Coronary artery (tissue), 2 donors: ENCODE data around the gene MYCN.

Experiments used
- DNase-seq: peaks from one replicate; pipeline ENCODE4 v3.0.0-alpha.2; 2017; ENCODE audit warnings: low spot score
- H3K27ac ChIP-seq, 2 donors: fragments of 200-600 bp; sonication (generic); one replicate each; pipeline ENCODE4 v1.5.1; 2016 to 2019
- H3K4me3 ChIP-seq: fragments of 200-600 bp; sonication (generic); 2 replicates; pipeline ENCODE4 v1.5.1; 2016; ENCODE audit warnings: mild to moderate bottlenecking, moderate library complexity
- TF ChIP-seq, protein P1 (sequence below): fragments of 200-600 bp; sonication (generic); IDR thresholded peaks from one replicate; pipeline ENCODE4 v1.5.1; 2019; ENCODE audit warnings: antibody characterized with exemption

Gene MYCN

DNA sequence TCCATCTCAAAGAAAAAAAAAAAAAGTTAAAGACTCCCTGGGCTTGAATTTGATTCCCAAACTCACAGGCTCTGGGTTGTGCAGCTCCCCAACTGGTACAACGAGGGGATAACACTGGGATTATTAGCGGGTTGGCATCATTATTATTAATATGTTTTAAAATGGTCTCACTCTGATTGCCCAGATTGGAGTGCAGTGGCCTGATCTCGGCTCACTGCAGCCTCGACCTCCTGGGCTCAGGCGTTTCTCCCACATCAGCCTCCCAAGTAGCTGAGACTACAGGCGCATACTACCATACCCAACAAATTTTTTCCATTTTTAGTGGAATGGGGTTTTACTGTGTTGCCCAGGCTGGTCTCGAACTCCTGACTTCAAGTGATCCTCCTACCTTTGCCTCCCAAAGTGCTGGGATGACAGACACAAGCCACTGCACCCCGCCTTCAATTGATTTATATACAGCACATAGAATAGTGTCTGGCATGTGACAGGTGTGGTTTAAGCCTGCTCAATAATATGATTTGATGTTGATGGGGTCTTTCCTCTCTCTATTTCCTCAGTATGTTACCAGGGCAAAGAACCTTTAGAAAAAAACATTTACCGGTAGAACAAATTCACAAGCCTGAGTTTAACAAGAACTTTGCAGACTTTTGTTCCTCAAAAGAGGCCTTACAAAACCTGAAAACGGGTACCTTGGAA lies 12.2 kb downstream of the MYCN start:
- no peak overlapping the region for H3K4me3 ChIP-seq
- TF ChIP-seq, protein P1, sequence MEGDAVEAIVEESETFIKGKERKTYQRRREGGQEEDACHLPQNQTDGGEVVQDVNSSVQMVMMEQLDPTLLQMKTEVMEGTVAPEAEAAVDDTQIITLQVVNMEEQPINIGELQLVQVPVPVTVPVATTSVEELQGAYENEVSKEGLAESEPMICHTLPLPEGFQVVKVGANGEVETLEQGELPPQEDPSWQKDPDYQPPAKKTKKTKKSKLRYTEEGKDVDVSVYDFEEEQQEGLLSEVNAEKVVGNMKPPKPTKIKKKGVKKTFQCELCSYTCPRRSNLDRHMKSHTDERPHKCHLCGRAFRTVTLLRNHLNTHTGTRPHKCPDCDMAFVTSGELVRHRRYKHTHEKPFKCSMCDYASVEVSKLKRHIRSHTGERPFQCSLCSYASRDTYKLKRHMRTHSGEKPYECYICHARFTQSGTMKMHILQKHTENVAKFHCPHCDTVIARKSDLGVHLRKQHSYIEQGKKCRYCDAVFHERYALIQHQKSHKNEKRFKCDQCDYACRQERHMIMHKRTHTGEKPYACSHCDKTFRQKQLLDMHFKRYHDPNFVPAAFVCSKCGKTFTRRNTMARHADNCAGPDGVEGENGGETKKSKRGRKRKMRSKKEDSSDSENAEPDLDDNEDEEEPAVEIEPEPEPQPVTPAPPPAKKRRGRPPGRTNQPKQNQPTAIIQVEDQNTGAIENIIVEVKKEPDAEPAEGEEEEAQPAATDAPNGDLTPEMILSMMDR, result no peak
- DNase-seq, result no peak
- no peak overlapping the region for H3K27ac ChIP-seq

DNA sequence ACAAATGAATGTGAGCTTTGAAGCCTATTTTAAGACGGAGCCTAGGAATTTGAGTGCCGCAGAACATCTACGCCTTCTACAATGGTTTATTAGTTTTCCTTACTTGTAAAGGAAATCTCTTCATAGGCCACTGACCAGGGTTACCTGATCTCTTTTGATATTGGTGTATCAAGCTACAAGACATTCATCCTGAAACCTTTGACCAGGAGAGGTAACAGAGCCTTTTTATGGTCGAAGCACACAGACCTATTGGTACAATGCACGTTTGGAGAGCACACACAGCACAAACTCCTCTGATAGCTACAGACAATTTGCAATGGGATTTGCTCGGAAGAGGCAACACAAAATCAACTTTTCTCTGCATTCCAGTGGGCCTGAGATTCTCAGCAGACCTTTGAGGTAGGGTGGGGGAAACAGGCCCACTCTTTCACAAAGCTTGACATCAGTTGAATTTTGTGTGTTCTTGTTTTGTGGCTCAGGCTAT lies 12.8 kb downstream of the MYCN start:
- no peak overlapping the region for H3K4me3 ChIP-seq
- DNase-seq, result no peak
- TF ChIP-seq, protein P1, result no peak

GRCh38 chr2:15953891-15954680 lies 13.7 kb downstream of the MYCN start:
- Histone ChIP-seq H3K27ac (no peak overlapping the region), H3K4me3 (no peak overlapping the region)
- no peak for DNase-seq
- TF ChIP-seq, protein P1, result no peak

More for the DNA sequence above, 12.8 kb downstream of the MYCN start:
- H3K27ac ChIP-seq, result no peak overlapping the region

GRCh38 chr2:15954761-15955160 lies 14.4 kb downstream of the MYCN start:
- Histone ChIP-seq H3K27ac (no peak overlapping the region), H3K4me3 (no peak overlapping the region)
- TF ChIP-seq, protein P1, result no peak
- no peak for DNase-seq

DNA sequence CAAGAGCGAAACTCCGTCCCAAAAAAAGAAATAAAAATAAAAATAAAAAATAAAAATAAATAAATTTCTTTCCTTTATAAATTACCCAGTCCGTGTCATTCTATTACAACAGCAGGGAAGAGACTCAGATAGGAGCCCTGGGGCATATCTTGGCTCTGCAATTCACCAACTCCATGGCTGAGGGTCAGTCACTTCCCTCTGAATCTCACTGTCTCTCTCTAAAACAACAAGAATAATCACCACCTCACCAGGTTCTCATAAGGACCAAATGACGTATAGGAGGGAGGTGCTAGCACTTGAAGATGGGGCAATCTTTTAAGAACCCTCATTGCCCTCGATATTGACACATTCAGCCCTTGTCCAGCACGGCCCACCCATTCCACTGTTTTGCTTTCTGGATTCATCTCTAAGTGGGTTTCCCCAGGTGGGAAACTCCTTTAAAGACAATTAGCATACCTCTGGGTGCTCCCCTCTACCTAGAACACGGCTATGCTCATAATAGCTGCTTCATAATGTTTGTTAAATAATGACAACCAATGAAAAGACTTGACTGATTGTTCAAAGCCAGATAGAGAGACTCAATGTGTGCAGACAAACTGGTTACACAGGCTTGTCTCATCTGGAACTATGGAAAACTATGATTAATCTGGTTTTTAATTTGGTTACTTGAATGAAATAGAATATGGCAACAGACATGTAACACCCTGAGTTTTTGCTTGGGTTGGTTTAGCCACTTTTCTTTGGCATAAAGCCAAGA lies 15.1 kb downstream of the MYCN start:
- H3K27ac ChIP-seq, result no peak overlapping the region
- TF ChIP-seq, protein P1, result no peak
- no peak for DNase-seq
- H3K4me3 ChIP-seq, result no peak overlapping the region

- Histone ChIP-seq H3K4me3 (no peak overlapping the region), H3K27ac (no peak overlapping the region)
- no peak for DNase-seq
- TF ChIP-seq, protein P1, result no peak
Observed at GRCh38 chr2:15956230-15956629, 15.9 kb downstream of the MYCN start.
